Measurements from ENCODE around the gene NPPC.
A peak's percentile ranks its signal among the peaks of the same experiment; 100 is the strongest.
"Not testable (repeated sequence)": the region's sequence is repeated elsewhere in the genome, so short reads cannot be mapped to it uniquely, and the experiment has no call there.

Gene NPPC

GRCh38 chr2:231904161-231904611, 22.0 kb downstream of the NPPC start:
- in situ Hi-C loops (cut with MboI; ENCODE audit: low pct_unique_long_range_greater_than_20kb, low sequenced_read_pairs), result loop anchor here (25.0 kb wide), 1 partner anchor 233 kb away; no protein-coding TSS in a partner anchor
- DNase-seq, result no peak

GRCh38 chr2:231902598-231902997, 23.6 kb downstream of the NPPC start:
- in situ Hi-C loops (cut with MboI; ENCODE audit: low pct_unique_long_range_greater_than_20kb, low sequenced_read_pairs), result loop anchor here (25.0 kb wide), 1 partner anchor 235 kb away; no protein-coding TSS in a partner anchor

GRCh38 chr2:231900972-231901371, 25.2 kb downstream of the NPPC start:
- no peak for DNase-seq
- in situ Hi-C loops (cut with MboI; ENCODE audit: low pct_unique_long_range_greater_than_20kb, low sequenced_read_pairs), result loop anchor here (25.0 kb wide), 1 partner anchor 236 kb away; no protein-coding TSS in a partner anchor

More at GRCh38 chr2:231902598-231902997, 23.6 kb downstream of the NPPC start:
- DNase-seq, result no peak

- DNase-seq, result peak; percentile 69
- in situ Hi-C loops (cut with MboI; ENCODE audit: low pct_unique_long_range_greater_than_20kb, low sequenced_read_pairs), result loop anchor here (25.0 kb wide), 1 partner anchor 237 kb away; no protein-coding TSS in a partner anchor
Measured at GRCh38 chr2:231900486-231900942, 25.7 kb downstream of the NPPC start.

- DNase-seq, result no peak
- in situ Hi-C loops (cut with MboI; ENCODE audit: low pct_unique_long_range_greater_than_20kb, low sequenced_read_pairs), result no loop called here
Measured at GRCh38 chr2:231894566-231895380, 31.4 kb downstream of the NPPC start.

- DNase-seq, result no peak
- in situ Hi-C loops (cut with MboI; ENCODE audit: low pct_unique_long_range_greater_than_20kb, low sequenced_read_pairs), result no loop called here
Measured at GRCh38 chr2:231891514-231891905, 34.7 kb downstream of the NPPC start.

- in situ Hi-C loops (cut with MboI; ENCODE audit: low pct_unique_long_range_greater_than_20kb, low sequenced_read_pairs), result no loop called here
- peak; percentile 22 for DNase-seq
Measured at GRCh38 chr2:231890896-231891513, 35.2 kb downstream of the NPPC start.

GRCh38 chr2:231887756-231888155, 38.4 kb downstream of the NPPC start:
- in situ Hi-C loops (cut with MboI; ENCODE audit: low pct_unique_long_range_greater_than_20kb, low sequenced_read_pairs), result no loop called here
- DNase-seq, result no peak

GRCh38 chr2:231886071-231886681, 40.0 kb downstream of the NPPC start:
- in situ Hi-C loops (cut with MboI; ENCODE audit: low pct_unique_long_range_greater_than_20kb, low sequenced_read_pairs), result no loop called here
- DNase-seq, result peak; percentile 53

- DNase-seq, result no peak
- in situ Hi-C loops (cut with MboI; ENCODE audit: low pct_unique_long_range_greater_than_20kb, low sequenced_read_pairs), result no loop called here
Measured at GRCh38 chr2:231884438-231885140, 41.6 kb downstream of the NPPC start.

- in situ Hi-C loops (cut with MboI; ENCODE audit: low pct_unique_long_range_greater_than_20kb, low sequenced_read_pairs), result no loop called here
- peak; percentile 5 for DNase-seq
Measured at GRCh38 chr2:231883468-231883881, 42.7 kb downstream of the NPPC start.

GRCh38 chr2:231882646-231883045, 43.5 kb downstream of the NPPC start:
- in situ Hi-C loops (cut with MboI; ENCODE audit: low pct_unique_long_range_greater_than_20kb, low sequenced_read_pairs), result no loop called here
- DNase-seq, result no peak

GRCh38 chr2:231880371-231880770, 45.8 kb downstream of the NPPC start:
- not testable (repeated sequence) for DNase-seq

GRCh38 chr2:231879216-231879615, 47.0 kb downstream of the NPPC start:
- no peak for DNase-seq
- in situ Hi-C loops (cut with MboI; ENCODE audit: low pct_unique_long_range_greater_than_20kb, low sequenced_read_pairs), result no loop called here

More at GRCh38 chr2:231880371-231880770, 45.8 kb downstream of the NPPC start:
- in situ Hi-C loops (cut with MboI; ENCODE audit: low pct_unique_long_range_greater_than_20kb, low sequenced_read_pairs), result not testable (repeated sequence)

- DNase-seq, result no peak
- in situ Hi-C loops (cut with MboI; ENCODE audit: low pct_unique_long_range_greater_than_20kb, low sequenced_read_pairs), result no loop called here
Measured at GRCh38 chr2:231877533-231878456, 48.4 kb downstream of the NPPC start.

GRCh38 chr2:231874944-231875343, 51.3 kb downstream of the NPPC start:
- DNase-seq, result no peak
- in situ Hi-C loops (cut with MboI; ENCODE audit: low pct_unique_long_range_greater_than_20kb, low sequenced_read_pairs), result no loop called here
